Muscle layer of colon (tissue), 2 donors: ENCODE results near the gene PGAP3.
"Not testable (repeated sequence)": the region's sequence is repeated elsewhere in the genome, so short reads cannot be mapped to it uniquely, and the experiment has no call there.

Experiments used
- H3K27ac ChIP-seq: one replicate; pipeline ENCODE4 v1.7.0; 2013; ENCODE audit warnings: low read depth, mild to moderate bottlenecking, low read length, moderate library complexity
- H3K27me3 ChIP-seq, 2 donors: one replicate each; pipeline ENCODE4 v1.7.0; 2013; ENCODE audit warnings: low read length in 2 of 2, mild to moderate bottlenecking in 2 of 2; ENCODE audit not compliant: insufficient read depth in 2 of 2, control insufficient read depth in 1 of 2
- H3K36me3 ChIP-seq: one replicate; pipeline ENCODE4 v1.7.0; 2013; ENCODE audit warnings: mild to moderate bottlenecking, low read length; ENCODE audit not compliant: insufficient read depth
- H3K4me1 ChIP-seq: one replicate; pipeline ENCODE4 v1.7.0; 2013; ENCODE audit warnings: mild to moderate bottlenecking, low read length; ENCODE audit not compliant: insufficient read depth
- H3K4me3 ChIP-seq, 2 donors: one replicate each; pipeline ENCODE4 v1.7.0; 2013; ENCODE audit warnings: low read length in 2 of 2, low read depth in 1 of 2, mild to moderate bottlenecking in 1 of 2, moderate library complexity in 1 of 2
- H3K9ac ChIP-seq: one replicate; pipeline ENCODE4 v1.7.0; 2013; ENCODE audit warnings: low read length
- H3K9me3 ChIP-seq: one replicate; pipeline ENCODE4 v1.7.0; 2013; ENCODE audit warnings: mild to moderate bottlenecking, low read length
- donor health status: abdominal sarcoma.
- donor health status: Adenocarcinoma of cecum.

The PGAP3 gene

GRCh38 chr17:39701012-39701783 lies 13.3 kb upstream of the PGAP3 start:
- no peaks in the 10 kb centered on the region for H3K27me3 ChIP-seq
- H3K4me3 ChIP-seq, result peak overlapping the region; percentile 67 to 87
- peaks cover 21% of the 10 kb centered on the region for H3K4me1 ChIP-seq
- H3K9me3 ChIP-seq, result no peaks in the 10 kb centered on the region
- no peak overlapping the region for H3K27ac ChIP-seq
- H3K9ac ChIP-seq, result peak overlapping the region; percentile 7
- H3K36me3 ChIP-seq, result no peaks in the 10 kb centered on the region

GRCh38 chr17:39700148-39700987 lies 12.5 kb upstream of the PGAP3 start:
- Histone ChIP-seq H3K4me1 (peaks cover 21% of the 10 kb centered on the region), H3K9ac (peak overlapping the region; percentile 7), H3K9me3 (no peaks in the 10 kb centered on the region), H3K27me3 (no peaks in the 10 kb centered on the region), H3K4me3 (peak overlapping the region; percentile 67 to 87), H3K36me3 (no peaks in the 10 kb centered on the region), H3K27ac (peak overlapping the region; percentile 86)

- H3K36me3 ChIP-seq, result no peaks in the 10 kb centered on the region
- H3K9me3 ChIP-seq, result no peaks in the 10 kb centered on the region
- H3K9ac ChIP-seq, result peak within 1 kb of the TSS; percentile 7
- H3K27ac ChIP-seq, result peak within 1 kb of the TSS; percentile 86
- H3K27me3 ChIP-seq, result no peaks in the 10 kb centered on the region
- peaks cover 17% of the 10 kb centered on the region for H3K4me1 ChIP-seq
- peak within 1 kb of the TSS; percentile 67 to 87 for H3K4me3 ChIP-seq
These were observed 11.9 kb upstream of the PGAP3 start, which contains the start of gene ERBB2 for GRCh38 chr17:39699818-39700147. Gene ERBB2 (plus strand): TSS chr17:39700064. CDS start chr17:39700239, 175 bp downstream.

GRCh38 chr17:39699157-39699817 lies 11.4 kb upstream of the PGAP3 start:
- not testable (repeated sequence) for H3K9me3 ChIP-seq, H3K27me3 ChIP-seq, H3K36me3 ChIP-seq
- H3K9ac ChIP-seq, result peak overlapping the region; percentile 7
- peaks cover 13% of the 10 kb centered on the region for H3K4me1 ChIP-seq
- peak overlapping the region; percentile 67 to 87 for H3K4me3 ChIP-seq
- peak overlapping the region; percentile 86 for H3K27ac ChIP-seq

GRCh38 chr17:39697961-39698360 lies 10.1 kb upstream of the PGAP3 start:
- Histone ChIP-seq H3K9ac (no peak overlapping the region), H3K9me3 (no peaks in the 10 kb centered on the region), H3K27me3 (no peaks in the 10 kb centered on the region), H3K4me1 (peaks cover 13% of the 10 kb centered on the region), H3K27ac (no peak overlapping the region), H3K4me3 (no peak overlapping the region), H3K36me3 (no peaks in the 10 kb centered on the region)

GRCh38 chr17:39696731-39697130 lies 8.9 kb upstream of the PGAP3 start:
- H3K9ac ChIP-seq, result no peak overlapping the region
- peaks cover 13% of the 10 kb centered on the region for H3K4me1 ChIP-seq
- H3K27me3 ChIP-seq, result no peaks in the 10 kb centered on the region

GRCh38 chr17:39695089-39695474 lies 7.2 kb upstream of the PGAP3 start:
- Histone ChIP-seq H3K4me3 (no peak overlapping the region), H3K9me3 (no peaks in the 10 kb centered on the region), H3K36me3 (no peaks in the 10 kb centered on the region), H3K27ac (no peak overlapping the region), H3K4me1 (peaks cover 6% of the 10 kb centered on the region), H3K9ac (no peak overlapping the region), H3K27me3 (no peaks in the 10 kb centered on the region)

More at GRCh38 chr17:39696731-39697130, 8.9 kb upstream of the PGAP3 start:
- Histone ChIP-seq H3K36me3 (no peaks in the 10 kb centered on the region), H3K27ac (no peak overlapping the region), H3K4me3 (no peak overlapping the region), H3K9me3 (no peaks in the 10 kb centered on the region)

GRCh38 chr17:39694593-39694992 lies 6.7 kb upstream of the PGAP3 start:
- Histone ChIP-seq H3K36me3 (no peaks in the 10 kb centered on the region), H3K9ac (no peak overlapping the region), H3K4me3 (no peak overlapping the region), H3K9me3 (no peaks in the 10 kb centered on the region), H3K4me1 (peaks cover 6% of the 10 kb centered on the region), H3K27ac (no peak overlapping the region), H3K27me3 (no peaks in the 10 kb centered on the region)

GRCh38 chr17:39688945-39689344 lies 1.1 kb upstream of the PGAP3 start:
- Histone ChIP-seq H3K27me3 (no peaks in the 10 kb centered on the region), H3K9me3 (no peaks in the 10 kb centered on the region), H3K36me3 (peaks cover 9% of the 10 kb centered on the region), H3K9ac (no peak overlapping the region), H3K27ac (no peak overlapping the region), H3K4me3 (peak overlapping the region in 1 of 2 donors; percentile 91), H3K4me1 (peaks cover 15% of the 10 kb centered on the region)

- no peaks in the 10 kb centered on the region for H3K27me3 ChIP-seq
These were observed 598 bp upstream of the PGAP3 start for GRCh38 chr17:39688475-39688835.

GRCh38 chr17:39687101-39687545 lies 734 bp downstream of the PGAP3 start:
- Histone ChIP-seq H3K27ac (no peak overlapping the region), H3K4me1 (peaks cover 15% of the 10 kb centered on the region), H3K9ac (no peak overlapping the region)

More at GRCh38 chr17:39688475-39688835, 598 bp upstream of the PGAP3 start:
- no peaks in the 10 kb centered on the region for H3K9me3 ChIP-seq
- peaks cover 11% of the 10 kb centered on the region for H3K36me3 ChIP-seq
- no peak overlapping the region for H3K9ac ChIP-seq
- peak overlapping the region; percentile 81 for H3K27ac ChIP-seq
- peaks cover 15% of the 10 kb centered on the region for H3K4me1 ChIP-seq
- H3K4me3 ChIP-seq, result peak overlapping the region; percentile 91 to 95

More at GRCh38 chr17:39687101-39687545, 734 bp downstream of the PGAP3 start:
- no peaks in the 10 kb centered on the region for H3K27me3 ChIP-seq
- H3K36me3 ChIP-seq, result peaks cover 14% of the 10 kb centered on the region
- H3K9me3 ChIP-seq, result no peaks in the 10 kb centered on the region
- H3K4me3 ChIP-seq, result peak overlapping the region; percentile 91 to 95
